ENCODE measurements around the gene SLC16A10.
"Not testable (repeated sequence)": the region's sequence is repeated elsewhere in the genome, so short reads cannot be mapped to it uniquely, and the experiment has no call there.

The SLC16A10 gene

GRCh38 chr6:111185954-111186353, 98.7 kb downstream of the SLC16A10 start:
- in situ Hi-C loops (cut with HindIII; ENCODE audit: low pct_unique_long_range_greater_than_20kb, low sequenced_read_pairs), result no loop called here
- no peak for DNase-seq (ENCODE audit: low read depth in 1 of 2, low spot score in 1 of 2)
- TF ChIP-seq JUND (IDR thresholded peaks at IDR 0.05; ENCODE audit: low read depth), result no peak

GRCh38 chr6:111187874-111188273, 100.6 kb downstream of the SLC16A10 start:
- no peak for TF ChIP-seq JUND (IDR thresholded peaks at IDR 0.05; ENCODE audit: low read depth)
- in situ Hi-C loops (cut with HindIII; ENCODE audit: low pct_unique_long_range_greater_than_20kb, low sequenced_read_pairs), result no loop called here
- no peak for DNase-seq (ENCODE audit: low read depth in 1 of 2, low spot score in 1 of 2)

GRCh38 chr6:111189666-111190210, 102.4 kb downstream of the SLC16A10 start:
- in situ Hi-C loops (cut with HindIII; ENCODE audit: low pct_unique_long_range_greater_than_20kb, low sequenced_read_pairs); DNase-seq (ENCODE audit: low read depth in 1 of 2, low spot score in 1 of 2): not testable (repeated sequence)

- DNase-seq (ENCODE audit: low read depth in 1 of 2, low spot score in 1 of 2), result no peak
- in situ Hi-C loops (cut with HindIII; ENCODE audit: low pct_unique_long_range_greater_than_20kb, low sequenced_read_pairs), result no loop called here
- no peak for TF ChIP-seq JUND (IDR thresholded peaks at IDR 0.05; ENCODE audit: low read depth)
Measured at GRCh38 chr6:111190637-111191036, 103.3 kb downstream of the SLC16A10 start.

GRCh38 chr6:111191136-111191535, 103.8 kb downstream of the SLC16A10 start:
- in situ Hi-C loops (cut with HindIII; ENCODE audit: low pct_unique_long_range_greater_than_20kb, low sequenced_read_pairs); DNase-seq (ENCODE audit: low read depth in 1 of 2, low spot score in 1 of 2): not testable (repeated sequence)

GRCh38 chr6:111192911-111193555, 105.7 kb downstream of the SLC16A10 start:
- DNase-seq (ENCODE audit: low read depth in 1 of 2, low spot score in 1 of 2), result no peak
- TF ChIP-seq JUND (IDR thresholded peaks at IDR 0.05; ENCODE audit: low read depth), result no peak
- in situ Hi-C loops (cut with HindIII; ENCODE audit: low pct_unique_long_range_greater_than_20kb, low sequenced_read_pairs), result no loop called here

GRCh38 chr6:111195656-111196055, 108.4 kb downstream of the SLC16A10 start:
- in situ Hi-C loops (cut with HindIII; ENCODE audit: low pct_unique_long_range_greater_than_20kb, low sequenced_read_pairs), result no loop called here
- no peak for TF ChIP-seq JUND (IDR thresholded peaks at IDR 0.05; ENCODE audit: low read depth)
- no peak for DNase-seq (ENCODE audit: low read depth in 1 of 2, low spot score in 1 of 2)

GRCh38 chr6:111198841-111199240, 111.5 kb downstream of the SLC16A10 start:
- no peak for TF ChIP-seq JUND (IDR thresholded peaks at IDR 0.05; ENCODE audit: low read depth)
- DNase-seq (ENCODE audit: low read depth in 1 of 2, low spot score in 1 of 2), result no peak
- in situ Hi-C loops (cut with HindIII; ENCODE audit: low pct_unique_long_range_greater_than_20kb, low sequenced_read_pairs), result no loop called here

- TF ChIP-seq JUND (IDR thresholded peaks at IDR 0.05; ENCODE audit: low read depth), result no peak
- in situ Hi-C loops (cut with HindIII; ENCODE audit: low pct_unique_long_range_greater_than_20kb, low sequenced_read_pairs), result no loop called here
- no peak for DNase-seq (ENCODE audit: low read depth in 1 of 2, low spot score in 1 of 2)
Measured at GRCh38 chr6:111199935-111200334, 112.6 kb downstream of the SLC16A10 start.

GRCh38 chr6:111200350-111201243, 113.3 kb downstream of the SLC16A10 start:
- TF ChIP-seq JUND (IDR thresholded peaks at IDR 0.05; ENCODE audit: low read depth), result no peak
- DNase-seq (ENCODE audit: low read depth in 1 of 2, low spot score in 1 of 2), result no peak
- in situ Hi-C loops (cut with HindIII; ENCODE audit: low pct_unique_long_range_greater_than_20kb, low sequenced_read_pairs), result no loop called here

- in situ Hi-C loops (cut with HindIII; ENCODE audit: low pct_unique_long_range_greater_than_20kb, low sequenced_read_pairs), result no loop called here
- DNase-seq (ENCODE audit: low read depth in 1 of 2, low spot score in 1 of 2), result no peak
- TF ChIP-seq JUND (IDR thresholded peaks at IDR 0.05; ENCODE audit: low read depth), result no peak
Measured at GRCh38 chr6:111201244-111201554, 113.9 kb downstream of the SLC16A10 start.

GRCh38 chr6:111201764-111202163, 114.5 kb downstream of the SLC16A10 start:
- in situ Hi-C loops (cut with HindIII; ENCODE audit: low pct_unique_long_range_greater_than_20kb, low sequenced_read_pairs), result no loop called here
- TF ChIP-seq JUND (IDR thresholded peaks at IDR 0.05; ENCODE audit: low read depth), result no peak
- no peak for DNase-seq (ENCODE audit: low read depth in 1 of 2, low spot score in 1 of 2)

GRCh38 chr6:111203539-111203938, 116.2 kb downstream of the SLC16A10 start:
- DNase-seq (ENCODE audit: low read depth in 1 of 2, low spot score in 1 of 2); in situ Hi-C loops (cut with HindIII; ENCODE audit: low pct_unique_long_range_greater_than_20kb, low sequenced_read_pairs): not testable (repeated sequence)
